ENCODE measurements around the gene IRF8.
"Not testable (repeated sequence)": the region's sequence is repeated elsewhere in the genome, so short reads cannot be mapped to it uniquely, and the experiment has no call there.

The IRF8 gene

DNA sequence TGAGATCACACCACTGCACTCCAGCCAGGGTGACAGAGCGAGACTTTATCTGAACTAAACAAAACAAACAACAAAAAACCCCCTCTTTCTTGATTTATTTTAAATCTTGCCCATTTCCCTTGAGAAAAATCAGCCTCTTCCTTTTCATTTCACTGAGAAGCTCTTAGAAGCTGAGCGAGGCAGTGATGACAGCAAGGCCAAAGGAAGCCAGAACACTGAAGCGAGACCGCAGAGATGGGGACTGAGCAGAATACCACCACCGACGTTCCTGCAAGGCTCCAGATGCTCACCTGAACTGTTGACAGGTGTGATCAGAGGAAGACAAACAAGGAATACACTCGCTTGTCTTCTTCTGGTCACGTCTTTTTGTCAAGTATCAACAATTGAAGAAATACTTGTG lies 30.5 kb upstream of the IRF8 start:
- no peak for DNase-seq

GRCh38 chr16:85869206-85869605 lies 29.8 kb upstream of the IRF8 start:
- no peak for DNase-seq

- DNase-seq = no peak
Observed at GRCh38 chr16:85869785-85870558, 29.0 kb upstream of the IRF8 start.

- DNase-seq = no peak
Observed at GRCh38 chr16:85871756-85872155, 27.2 kb upstream of the IRF8 start.

GRCh38 chr16:85872734-85873133 lies 26.2 kb upstream of the IRF8 start:
- DNase-seq = no peak

- DNase-seq = no peak
Observed at GRCh38 chr16:85873153-85873552, 25.8 kb upstream of the IRF8 start.

- not testable (repeated sequence) for DNase-seq
Observed at GRCh38 chr16:85874031-85874430, 24.9 kb upstream of the IRF8 start.

GRCh38 chr16:85878407-85878806 lies 20.6 kb upstream of the IRF8 start:
- DNase-seq = no peak

DNA sequence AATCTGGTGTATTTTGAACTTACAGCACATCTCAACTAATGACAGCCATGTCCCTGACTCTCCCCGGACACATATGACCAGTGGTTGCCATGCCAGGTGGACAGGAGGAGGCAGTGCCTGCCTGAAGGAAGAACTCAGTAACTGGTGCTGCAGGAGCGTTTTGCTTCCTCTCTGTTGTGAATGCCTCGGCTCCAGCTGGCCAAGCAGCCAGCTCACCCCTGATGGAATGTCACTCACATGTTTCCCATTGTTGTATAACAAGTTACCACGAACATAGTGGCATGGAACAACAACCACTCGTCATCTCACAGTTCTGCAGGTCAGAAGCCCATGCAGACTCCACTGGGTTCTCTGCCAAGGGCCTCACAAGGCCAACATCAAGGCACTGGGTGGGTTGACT lies 20.1 kb upstream of the IRF8 start:
- no peak for DNase-seq

GRCh38 chr16:85879549-85879948 lies 19.4 kb upstream of the IRF8 start:
- DNase-seq = no peak

DNA sequence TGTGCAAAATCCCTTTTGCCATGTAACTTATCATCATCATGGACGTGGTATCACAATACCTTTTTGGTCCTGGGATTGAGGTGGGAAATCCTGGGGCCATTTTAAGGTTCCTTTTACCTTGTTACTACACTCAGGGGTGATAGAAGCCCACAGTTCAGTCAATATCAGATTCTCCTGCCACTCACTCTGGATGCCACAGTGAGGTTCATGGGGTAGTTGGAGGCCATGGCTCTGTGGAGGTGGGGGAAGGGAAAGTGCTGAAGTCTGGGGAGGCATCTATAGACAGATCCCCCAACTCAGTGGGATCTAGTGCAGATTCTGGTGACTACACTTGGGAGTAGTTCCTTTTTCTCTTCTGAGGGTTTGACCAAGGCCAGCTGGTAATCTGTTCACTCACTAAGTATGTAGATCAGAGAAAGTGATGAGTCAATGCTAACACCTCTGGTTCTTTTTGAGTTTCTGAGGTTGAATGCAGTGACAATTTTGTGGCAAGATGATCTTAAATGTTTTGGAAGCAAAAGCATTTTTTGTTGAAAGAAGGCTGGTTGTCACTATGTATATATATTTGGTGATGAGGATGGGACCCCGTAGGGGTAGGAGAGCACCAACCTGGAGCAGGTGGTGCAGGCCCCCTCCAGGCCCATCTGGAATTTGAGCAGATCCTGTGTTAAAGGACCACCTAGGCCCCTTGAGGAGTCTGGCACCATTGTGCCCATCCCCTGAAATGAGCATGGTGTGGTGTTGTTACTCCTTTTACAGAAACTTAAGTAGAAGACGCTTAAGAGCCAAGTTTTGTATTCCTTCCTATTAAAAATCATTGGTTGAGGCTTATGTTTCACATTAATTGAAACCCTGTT lies 18.8 kb upstream of the IRF8 start:
- no peak for DNase-seq

DNA sequence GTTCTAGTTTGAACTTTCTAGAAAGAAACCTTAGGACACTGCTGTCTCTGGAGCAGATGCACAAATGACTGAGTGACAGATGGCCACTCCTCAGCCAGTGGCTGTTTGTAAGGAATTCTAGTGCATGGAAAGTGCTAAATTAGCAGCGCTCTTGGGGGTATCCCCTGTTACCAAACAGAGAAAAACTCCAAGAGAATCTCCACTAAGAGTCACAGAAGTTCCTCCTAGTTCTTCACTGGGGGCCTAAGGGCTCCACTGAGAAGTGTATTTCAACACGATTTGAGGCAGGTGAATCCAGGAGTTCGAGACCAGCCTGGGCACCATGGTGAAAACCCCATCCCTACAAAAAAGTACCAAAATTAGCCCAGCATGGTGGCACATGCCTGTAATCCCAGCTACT lies 18.1 kb upstream of the IRF8 start:
- no peak for DNase-seq

DNA sequence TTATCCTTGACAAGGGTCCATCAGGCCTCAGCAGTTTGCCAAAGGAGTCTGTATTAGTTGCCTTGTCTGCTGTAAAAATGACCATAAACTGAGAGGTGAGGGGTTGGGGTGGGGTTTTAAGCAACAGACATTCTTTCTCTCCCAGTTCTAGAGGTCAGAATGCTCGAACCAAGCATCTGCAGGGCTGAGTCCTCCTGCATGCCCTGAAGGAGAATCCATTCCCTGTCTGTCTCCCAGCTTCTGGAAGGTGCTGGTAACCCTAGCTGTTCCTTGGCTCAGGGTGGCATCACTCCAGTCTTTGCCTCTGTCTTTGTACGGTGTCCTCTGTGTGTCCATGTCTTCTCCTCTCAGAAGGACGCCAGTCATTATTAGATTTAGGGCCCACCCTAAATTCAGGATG lies 17.5 kb upstream of the IRF8 start:
- DNase-seq = no peak

- DNase-seq = no peak
Observed at GRCh38 chr16:85882181-85882810, 16.7 kb upstream of the IRF8 start.

DNA sequence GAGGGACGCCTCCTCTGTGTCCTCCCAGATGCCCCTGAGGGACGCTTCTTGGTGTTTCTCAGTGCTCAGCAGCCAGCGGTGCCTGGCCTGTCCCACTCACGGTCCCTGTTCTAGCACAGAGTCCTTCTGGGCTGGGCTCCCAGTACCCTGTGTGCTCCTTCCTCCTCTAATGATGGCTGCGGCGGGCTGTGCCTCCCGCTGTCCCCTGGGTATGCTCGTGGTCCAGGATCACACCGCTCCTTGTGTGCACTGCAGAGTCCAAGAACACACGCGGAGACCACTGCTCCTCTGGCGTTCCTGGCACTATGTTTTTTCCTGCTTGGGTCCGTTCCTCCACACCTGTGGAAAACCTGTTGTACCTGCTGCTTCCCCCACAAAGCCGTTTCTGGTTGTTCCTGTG lies 15.1 kb upstream of the IRF8 start:
- DNase-seq = no peak

GRCh38 chr16:85884808-85885463 lies 14.0 kb upstream of the IRF8 start:
- no peak for DNase-seq

- no peak for DNase-seq
Observed at GRCh38 chr16:85885537-85885936, 13.4 kb upstream of the IRF8 start.

- DNase-seq = no peak
Observed at GRCh38 chr16:85888405-85889331, 10.3 kb upstream of the IRF8 start.

GRCh38 chr16:85891033-85891775 lies 7.8 kb upstream of the IRF8 start:
- no peak for DNase-seq

- no peak for DNase-seq
Observed at GRCh38 chr16:85891776-85892166, 7.2 kb upstream of the IRF8 start.

- DNase-seq = no peak
Observed at GRCh38 chr16:85892760-85893159, 6.2 kb upstream of the IRF8 start.

All from femur (tissue), 1 donor.